Daoy (cell line): ENCODE measurements around the gene MAFG. TPM values are rescaled to one million over a fixed set of nuclear protein-coding genes. Genes with fewer than 3 reads are reported as not detected.

ENCODE experiments used
- DNase-seq: peaks from one replicate; pipeline ENCODE4 v3.0.0-alpha.2; 2015; ENCODE audit warnings: low read depth
- total RNA-seq: library from RNA; depleted of rRNA; stranded (reverse); fragments of >200 nt; shearing (Covaris generic); gene quantifications from 2 replicates; pipeline ENCODE4 v1.2.3, GENCODE V29; 2014

Gene MAFG
- total RNA-seq, 1 experiment from 2014 or later, result 20.9 TPM

- no peak for DNase-seq
These were observed 17.3 kb downstream of the MAFG start for GRCh38 chr17:81909966-81910839.

DNA sequence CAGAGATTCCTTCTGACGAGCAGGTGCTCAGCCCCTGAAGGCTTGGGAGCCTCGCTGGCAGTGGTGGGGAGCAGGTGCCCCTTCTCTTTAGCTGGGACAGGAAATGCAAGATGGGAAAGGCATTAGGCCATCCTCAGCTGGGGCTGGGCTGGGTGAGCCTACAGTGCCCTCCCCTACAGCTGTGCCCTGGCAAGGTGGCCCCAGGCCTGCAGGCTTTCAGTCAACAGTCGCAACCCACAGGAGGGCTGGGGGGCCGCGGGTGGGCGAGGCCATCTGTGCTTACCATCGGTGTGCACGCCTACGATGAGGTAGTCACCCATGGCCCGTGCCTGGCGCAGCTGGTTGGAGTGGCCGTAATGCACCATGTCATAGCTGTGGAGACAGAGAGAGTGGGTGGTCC, 18.3 kb downstream of the MAFG start:
- no peak for DNase-seq

DNA sequence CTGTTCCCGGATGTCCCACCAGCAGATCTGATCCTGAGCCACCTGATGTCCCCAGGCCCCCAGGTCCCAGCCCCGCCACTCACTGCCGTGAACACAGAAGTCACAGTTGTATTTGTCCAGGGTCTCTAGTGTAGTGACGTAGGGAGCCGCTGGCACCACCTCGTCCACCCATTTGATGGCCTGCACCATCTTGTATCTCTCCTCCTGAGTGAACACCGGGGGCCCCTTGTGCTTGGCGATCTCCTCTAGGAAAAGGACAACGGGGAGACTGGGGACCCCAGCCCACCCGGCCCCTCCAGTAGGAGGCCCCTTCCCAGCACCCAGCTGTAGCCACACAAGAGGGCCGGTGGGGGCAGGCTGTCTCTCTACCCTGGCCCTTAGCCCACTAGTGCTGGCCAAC, 18.7 kb downstream of the MAFG start:
- no peak for DNase-seq

DNA sequence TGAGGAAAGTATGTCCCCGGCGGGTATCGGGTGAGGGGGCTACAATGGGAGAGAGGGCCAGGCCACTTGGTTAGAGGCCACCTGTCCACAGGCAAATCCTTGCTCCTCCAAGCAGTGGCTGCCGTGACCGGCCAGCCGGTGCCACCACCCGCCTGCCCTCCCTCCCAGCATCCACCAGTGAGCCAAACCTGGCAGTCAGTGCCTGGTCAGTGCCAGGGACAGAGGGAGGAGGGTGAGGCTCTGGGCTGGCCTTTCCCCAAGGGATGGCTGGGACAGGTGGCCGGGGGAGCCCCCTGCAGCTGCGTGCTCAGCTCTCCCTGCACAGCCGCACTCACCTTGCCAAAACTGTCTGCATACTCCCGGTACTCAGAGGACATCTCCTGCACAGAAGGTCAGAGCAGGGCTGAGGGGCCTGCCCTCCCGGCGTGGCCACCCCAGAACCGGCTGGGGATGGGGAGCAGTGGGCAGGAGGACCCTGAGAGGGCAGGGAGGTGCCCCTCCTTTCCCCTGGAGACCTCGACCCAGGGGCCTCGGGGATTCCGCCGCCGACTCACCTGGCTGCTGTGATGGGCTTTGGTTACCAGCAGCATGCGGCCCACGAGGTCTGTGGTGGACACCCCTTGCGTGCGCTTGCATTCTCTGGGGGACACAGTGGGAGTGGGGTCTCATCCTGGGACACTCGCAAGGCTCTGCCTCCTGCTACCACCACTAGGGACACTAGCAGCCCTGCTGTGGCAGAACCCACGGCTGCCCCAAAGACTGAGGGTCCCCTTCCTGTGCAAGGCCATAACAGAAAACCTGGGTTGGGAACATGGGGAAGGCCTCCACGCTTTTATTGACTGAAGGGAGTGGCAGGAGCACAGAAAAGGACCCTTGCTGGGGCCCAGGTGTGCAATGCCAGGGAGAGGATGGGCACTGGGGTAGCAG, 20.1 kb downstream of the MAFG start:
- DNase-seq, result no peak

- DNase-seq, result no peak
These were observed 20.9 kb downstream of the MAFG start for GRCh38 chr17:81906476-81907218.

DNA sequence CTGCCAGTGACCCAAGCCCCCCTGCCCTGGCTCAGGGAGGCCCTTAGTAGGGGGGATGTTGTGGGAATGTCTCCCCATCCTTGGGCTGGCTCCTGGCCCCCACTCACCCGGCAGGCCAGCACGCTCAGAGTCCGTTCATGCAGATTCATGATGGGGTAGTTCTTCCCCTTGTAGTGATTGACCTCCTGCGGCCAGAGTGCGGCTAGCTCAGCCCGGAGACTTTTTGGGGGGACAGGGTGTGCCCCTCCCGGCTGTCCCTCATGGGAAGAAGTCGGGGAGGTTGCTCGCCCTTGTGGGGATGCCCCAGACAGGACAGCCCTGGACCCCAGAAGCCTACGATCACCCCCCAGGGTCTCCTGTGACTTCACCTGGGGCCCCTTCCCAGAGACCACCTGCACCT, 21.5 kb downstream of the MAFG start:
- DNase-seq, result no peak

DNA sequence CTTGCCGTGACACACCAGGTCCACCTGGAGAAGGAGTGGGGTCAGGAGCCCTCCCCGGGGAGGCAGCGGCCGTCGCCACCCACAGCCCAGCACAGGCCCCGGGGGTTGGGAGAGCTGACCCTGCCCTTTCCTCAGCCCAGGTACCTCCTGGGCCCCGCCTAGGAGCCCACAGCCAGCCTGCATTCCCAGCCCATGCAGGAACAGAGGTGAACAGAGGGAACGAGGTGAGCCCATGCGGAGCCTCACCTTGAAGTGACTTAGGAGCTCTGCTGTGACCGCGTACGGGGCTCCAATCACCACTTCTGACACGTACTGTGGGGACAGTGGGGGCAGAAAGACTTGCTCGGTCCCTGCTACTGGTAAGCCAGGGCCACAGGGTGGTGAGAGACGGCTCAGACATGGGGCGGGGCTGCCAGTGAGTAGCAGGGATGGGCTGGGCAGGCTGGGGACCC, 22.1 kb downstream of the MAFG start:
- no peak for DNase-seq

- DNase-seq, result no peak
These were observed 22.7 kb downstream of the MAFG start for GRCh38 chr17:81904600-81905423.

DNA sequence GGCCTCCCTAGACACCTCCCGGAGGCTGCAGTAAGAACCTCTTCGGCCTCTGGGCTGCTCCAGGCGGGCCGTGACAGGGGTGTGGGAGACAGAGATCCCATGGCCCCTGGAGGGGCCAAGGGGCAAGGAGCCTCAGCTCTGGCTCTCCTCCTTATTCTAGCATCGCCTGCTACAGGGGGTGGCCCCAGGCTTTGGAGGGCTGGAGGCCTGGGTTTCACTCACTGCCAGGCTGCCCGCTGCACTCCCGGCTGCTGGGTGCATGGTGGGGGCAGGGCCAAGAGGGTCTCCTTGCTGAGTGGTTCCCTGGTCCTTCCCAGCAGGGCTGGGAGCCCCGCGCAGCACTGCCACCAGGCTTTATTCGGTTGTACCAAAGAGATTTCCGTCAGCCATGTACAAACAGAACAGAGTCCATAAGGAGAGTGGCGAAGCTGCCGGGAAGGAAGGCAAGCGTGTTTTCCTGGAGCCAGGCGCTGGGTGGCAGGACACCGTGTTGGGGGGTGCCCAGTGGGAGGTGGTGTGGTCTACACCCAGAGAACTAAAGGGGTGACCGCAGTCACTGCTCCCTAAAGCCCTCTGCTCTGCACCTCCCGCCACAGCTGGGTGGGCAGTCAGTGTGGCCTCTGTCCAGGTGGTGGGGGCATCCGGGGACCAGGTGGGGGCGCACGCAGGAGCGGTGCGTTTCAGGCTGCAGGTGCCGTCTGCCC, 23.5 kb downstream of the MAFG start:
- no peak for DNase-seq

- no peak for DNase-seq
These were observed 24.1 kb downstream of the MAFG start for GRCh38 chr17:81903415-81903831.

- DNase-seq, result no peak
These were observed 24.7 kb downstream of the MAFG start for GRCh38 chr17:81902653-81903414.

- no peak for DNase-seq
These were observed 25.4 kb downstream of the MAFG start, which contains the start of gene NPB for GRCh38 chr17:81902023-81902652. Gene NPB, plus strand, starts transcription at chr17:81902238. Its CDS starts 40 bp downstream, at chr17:81902278.

- no peak for DNase-seq
These were observed 26.1 kb downstream of the MAFG start for GRCh38 chr17:81901167-81902022.

GRCh38 chr17:81900181-81900820, 27.2 kb downstream of the MAFG start:
- no peak for DNase-seq

GRCh38 chr17:81899514-81900166, 27.9 kb downstream of the MAFG start:
- no peak for DNase-seq

- no peak for DNase-seq
These were observed 28.6 kb downstream of the MAFG start for GRCh38 chr17:81898885-81899284.
